H1 (cell line): ENCODE measurements around the gene AGBL4. TPM values are rescaled to one million over a fixed set of nuclear protein-coding genes. Genes with fewer than 3 reads are reported as not detected.

Source experiments
- CTCF ChIA-PET: fragments of 300-600 bp; sonication (Branson Sonifier 250); formaldehyde crosslinking; loops from one replicate; lab custom pipeline; 2021; ENCODE audit not compliant: partially characterized antibody; lab: Charles Lee
- POLR2A ChIA-PET: fragments of 300-600 bp; sonication (Branson Sonifier 250); formaldehyde crosslinking; loops from one replicate; lab custom pipeline; 2021; ENCODE audit warnings: inconsistent platforms; ENCODE audit not compliant: partially characterized antibody; lab: Charles Lee
- DNase-seq, 2 experiments: peaks; one replicate each; pipeline versions ENCODE4 v3.0.0 to v3.0.0-alpha.2; 2010 to 2022; ENCODE audit warnings: low spot score in 2 of 2, low read depth in 1 of 2, mixed read lengths in 1 of 2
- FAIRE-seq: peaks from 2 replicates; lab custom pipeline; 2011; peaks lifted over from hg19 to GRCh38; lab: Jason Lieb, UNC
- H2AFZ ChIP-seq: 2 replicates; pipeline ENCODE4 v1.8.1; 2012; ENCODE audit warnings: low read length, inconsistent platforms
- H2AK5ac ChIP-seq: 2 replicates; pipeline ENCODE4 v1.6.1; 2013; ENCODE audit warnings: low read depth, low read length
- H2BK120ac ChIP-seq: replicated peaks from 2 replicates; pipeline ENCODE3; 2013; ENCODE audit warnings: low read depth, low read length, inconsistent platforms
- H2BK12ac ChIP-seq: 2 replicates; pipeline ENCODE4 v1.6.1; 2013; ENCODE audit warnings: low read depth, low read length
- H2BK15ac ChIP-seq: 2 replicates; pipeline ENCODE4 v1.6.1; 2013; ENCODE audit warnings: low read length
- H2BK20ac ChIP-seq: 2 replicates; pipeline ENCODE4 v1.6.1; 2013; ENCODE audit warnings: low read length
- H2BK5ac ChIP-seq: 2 replicates; pipeline ENCODE4 v1.6.1; 2013; ENCODE audit warnings: low read depth, low read length
- H3K14ac ChIP-seq: 2 replicates; pipeline ENCODE4 v1.6.1; 2013; ENCODE audit warnings: inconsistent platforms; ENCODE audit not compliant: insufficient read length
- H3K18ac ChIP-seq: 2 replicates; pipeline ENCODE4 v1.6.1; 2013; ENCODE audit warnings: low read length; ENCODE audit errors: extremely low read depth
- H3K23ac ChIP-seq: 2 replicates; pipeline ENCODE4 v1.6.1; 2013; ENCODE audit warnings: inconsistent platforms; ENCODE audit not compliant: insufficient read length
- H3K23me2 ChIP-seq: 2 replicates; pipeline ENCODE4 v1.6.1; 2013; ENCODE audit warnings: low read depth, low read length
- H3K27ac ChIP-seq: 2 replicates; pipeline ENCODE4 v1.6.1; 2011; ENCODE audit warnings: low read depth, low read length, inconsistent platforms
- H3K27me3 ChIP-seq, 4 experiments: replicated peaks in 1 of 4; 1 replicate in 1 of 4; 2 replicates in 3 of 4; pipeline versions ENCODE4 v1.6.1 to v1.8.1; 2011 to 2013; ENCODE audit warnings: low read length in 3 of 4, mild to moderate bottlenecking in 3 of 4, inconsistent platforms in 2 of 4, mixed read lengths in 2 of 4, moderate library complexity in 1 of 4; ENCODE audit not compliant: control insufficient read depth in 3 of 4, insufficient read depth in 3 of 4; ENCODE audit errors: extremely low read depth in 1 of 4
- H3K36me3 ChIP-seq, 4 experiments: 2 replicates each; pipeline versions ENCODE4 v1.6.1 to v1.8.1; 2011 to 2013; ENCODE audit warnings: mild to moderate bottlenecking in 4 of 4, low read length in 3 of 4, moderate library complexity in 2 of 4, control low read depth in 1 of 4, inconsistent platforms in 1 of 4; ENCODE audit not compliant: insufficient read depth in 4 of 4, control insufficient read depth in 2 of 4
- H3K4ac ChIP-seq: replicated peaks from 2 replicates; pipeline ENCODE3; 2013; ENCODE audit warnings: low read length, low read depth, mixed read lengths, inconsistent platforms; ENCODE audit not compliant: insufficient read length
- H3K4me1 ChIP-seq, 4 experiments: replicated peaks in 1 of 4; 1 replicate in 1 of 4; 2 replicates in 3 of 4; pipeline versions ENCODE4 v1.6.1 to v1.8.1; 2011 to 2013; ENCODE audit warnings: low read length in 3 of 4, inconsistent platforms in 2 of 4, mixed read lengths in 1 of 4; ENCODE audit not compliant: insufficient read depth in 4 of 4, control insufficient read depth in 3 of 4
- H3K4me2 ChIP-seq, 2 experiments: 2 replicates each; pipeline versions ENCODE4 v1.6.1 to v1.8.1; 2011 to 2013; ENCODE audit warnings: low read depth in 2 of 2, low read length in 2 of 2, control low read depth in 1 of 2, inconsistent platforms in 1 of 2, mild to moderate bottlenecking in 1 of 2; ENCODE audit not compliant: insufficient read depth in 1 of 2
- H3K4me3 ChIP-seq, 4 experiments: fragments of 200-600, 300-600 bp in 1 of 4; sonication (generic), shearing (Covaris generic), sonication (Bioruptor Twin) in 1 of 4; 2 replicates each; pipeline versions ENCODE4 v1.5.1 to v1.8.1; 2011 to 2016; ENCODE audit warnings: low read length in 4 of 4, low read depth in 3 of 4, control low read depth in 2 of 4, inconsistent platforms in 2 of 4, mild to moderate bottlenecking in 2 of 4, mixed read lengths in 1 of 4, moderate library complexity in 1 of 4; ENCODE audit not compliant: insufficient read depth in 2 of 4; ENCODE audit errors: extremely low read depth in 1 of 4
- H3K56ac ChIP-seq: replicated peaks from 2 replicates; pipeline ENCODE3; 2013; ENCODE audit warnings: low read depth, mild to moderate bottlenecking, mixed read lengths, low read length, inconsistent platforms; ENCODE audit not compliant: insufficient read length
- H3K79me1 ChIP-seq: 2 replicates; pipeline ENCODE4 v1.6.1; 2013; ENCODE audit warnings: low read depth, low read length, control low read depth
- H3K79me2 ChIP-seq, 2 experiments: 2 replicates each; pipeline versions ENCODE4 v1.6.1 to v1.8.1; 2012 to 2013; ENCODE audit warnings: low read length in 2 of 2, mild to moderate bottlenecking in 2 of 2, inconsistent platforms in 1 of 2; ENCODE audit not compliant: insufficient read depth in 2 of 2, control insufficient read depth in 1 of 2
- H3K9ac ChIP-seq, 4 experiments: replicated peaks in 1 of 4; 1 replicate in 1 of 4; 2 replicates in 3 of 4; pipeline versions ENCODE4 v1.6.1 to v1.8.1; 2011 to 2013; ENCODE audit warnings: low read depth in 3 of 4, low read length in 3 of 4, control low read depth in 2 of 4, mild to moderate bottlenecking in 2 of 4, moderate library complexity in 2 of 4, inconsistent platforms in 1 of 4; ENCODE audit errors: extremely low read depth in 1 of 4
- H3K9me3 ChIP-seq, 2 experiments: 2 replicates each; pipeline versions ENCODE4 v1.6.1 to v1.8.1; 2012 to 2013; ENCODE audit warnings: mild to moderate bottlenecking in 2 of 2, moderate library complexity in 2 of 2, control low read depth in 1 of 2, inconsistent platforms in 1 of 2, low read depth in 1 of 2, low read length in 1 of 2, mixed read lengths in 1 of 2; ENCODE audit not compliant: insufficient read depth in 2 of 2
- H4K20me1 ChIP-seq, 2 experiments: replicated peaks in 1 of 2; 2 replicates each; pipeline versions ENCODE3 to v1.8.1; 2011 to 2013; ENCODE audit warnings: inconsistent platforms in 2 of 2, low read length in 2 of 2, mild to moderate bottlenecking in 1 of 2; ENCODE audit not compliant: insufficient read depth in 2 of 2, control insufficient read depth in 1 of 2
- H4K5ac ChIP-seq: 2 replicates; pipeline ENCODE4 v1.6.1; 2013; ENCODE audit warnings: low read length, low read depth, mixed read lengths, inconsistent platforms; ENCODE audit not compliant: insufficient read length
- H4K8ac ChIP-seq: 2 replicates; pipeline ENCODE4 v1.8.0; 2013; ENCODE audit warnings: mild to moderate bottlenecking, moderate library complexity, low read length, inconsistent platforms; ENCODE audit not compliant: insufficient read depth; ENCODE audit errors: extremely low read depth
- H4K91ac ChIP-seq: replicated peaks from 2 replicates; pipeline ENCODE3; 2013; ENCODE audit warnings: low read length, mixed read lengths, inconsistent platforms; ENCODE audit not compliant: insufficient read length
- CHD2 ChIP-seq: IDR thresholded peaks from 2 replicates; pipeline ENCODE4 v1.6.1; 2012; ENCODE audit warnings: low read length, improper control_type of control experiment
- CTCF ChIP-seq, 3 experiments: IDR thresholded peaks; 1 replicate in 2 of 3; 2 replicates in 1 of 3; pipeline versions ENCODE4 v1.5.1 to v1.6.1; 2011; ENCODE audit warnings: low read length in 3 of 3, mild to moderate bottlenecking in 3 of 3, inconsistent platforms in 2 of 3, low read depth in 1 of 3, moderate library complexity in 1 of 3; ENCODE audit not compliant: insufficient read depth in 1 of 3; ENCODE audit errors: control extremely low read depth in 1 of 3
- HDAC6 ChIP-seq: IDR thresholded peaks from one replicate; pipeline ENCODE4 v1.7.1; 2012; ENCODE audit warnings: low read depth, mild to moderate bottlenecking, inconsistent platforms, low read length, moderate library complexity
- KDM4A ChIP-seq: IDR thresholded peaks from one replicate; pipeline ENCODE4 v1.7.1; 2012; ENCODE audit warnings: low read depth, mild to moderate bottlenecking, moderate library complexity, low read length, inconsistent platforms; ENCODE audit not compliant: severe bottlenecking
- MAX ChIP-seq: IDR thresholded peaks from 2 replicates; pipeline ENCODE4 v1.6.1; 2012; ENCODE audit warnings: inconsistent platforms
- RFX5 ChIP-seq: IDR thresholded peaks from 2 replicates; pipeline ENCODE4 v1.6.1; 2011; ENCODE audit warnings: low read depth, low read length, improper control_type of control experiment, borderline replicate concordance
- RXRA ChIP-seq: IDR thresholded peaks from 2 replicates; pipeline ENCODE4 v1.6.1; 2011; ENCODE audit warnings: low read depth, mild to moderate bottlenecking, low read length, moderate library complexity; ENCODE audit not compliant: insufficient read depth
- SRF ChIP-seq: IDR thresholded peaks from 2 replicates; pipeline ENCODE4 v1.6.1; 2011; ENCODE audit warnings: mild to moderate bottlenecking, low read depth, low read length, moderate library complexity
- SUZ12 ChIP-seq: fragments of 200-600 bp; sonication (generic); IDR thresholded peaks from 2 replicates; pipeline ENCODE4 v1.6.1; 2012; ENCODE audit warnings: mild to moderate bottlenecking, inconsistent platforms, low read length, moderate library complexity, mixed read lengths
- YY1 ChIP-seq: IDR thresholded peaks from 2 replicates; pipeline ENCODE4 v1.6.1; 2011; ENCODE audit warnings: low read depth, mild to moderate bottlenecking, low read length
- polyA plus RNA-seq, 7 experiments: library from polyadenylated mRNA; depleted of rRNA in 3 of 7; stranded (reverse) in 5 of 7; unstranded in 2 of 7; fragments of >200 nt in 5 of 7; fragments of 200-250 nt in 2 of 7; gene quantifications; 1 replicate in 5 of 7; 2 replicates in 1 of 7; 4 replicates in 1 of 7; pipeline versions ENCODE4 v1.2.1 to v1.2.3, GENCODE V29; 2011 to 2013; ENCODE audit warnings: missing spikeins in 2 of 7, mixed read lengths in 2 of 7
- total RNA-seq: library from RNA; stranded (reverse); fragmentation: NEBNext Ultra II Directional; extraction: Animal tissue kit (Norgen Biotek cat#: 25700); gene quantifications from 2 replicates; pipeline ENCODE4 v1.2.1, GENCODE V29; 2021

Gene AGBL4
- total and polyA plus RNA-seq, 2 of the 8 experiments (the other 6 are each of a cell fraction or from before 2014, with no cell fraction given), result 0.41 to 0.45 TPM

- ChIA-PET CTCF (interaction anchor here (0.6 to 3.1 kb wide), 4 partner anchors 17 to 1810 kb away, joined by 3 to 16 read pairs (median 6); no protein-coding TSS in a partner anchor), POLR2A (interaction anchor here (0.6 kb wide), 1 partner anchor 35 kb away, joined by 3 read pairs; no protein-coding TSS in a partner anchor)
- no peak overlapping the region for H3K18ac ChIP-seq
- H3K27me3 ChIP-seq, result 0 out of 7 replicates have a peak, but pooled peaks cover 0 to 2% (median 0%) of the 10 kb centered on the region in 4 experiments
- H3K9ac ChIP-seq, result no peak overlapping the region
- H3K4me3 ChIP-seq, result no peak overlapping the region
- no peaks in the 10 kb centered on the region for H4K20me1 ChIP-seq
- H2BK12ac ChIP-seq, result no peak overlapping the region
- FAIRE-seq, result no peak
- peak overlapping the region; percentile 76; the same call in 1 of the 2 replicates for H2AFZ ChIP-seq
- peaks cover 0 to 5% (median 1%) of the 10 kb centered on the region in 4 experiments; a peak in 1 of 7 replicates for H3K4me1 ChIP-seq
- H2BK5ac ChIP-seq, result no peak overlapping the region
- TF ChIP-seq CHD2, result no peak
- no peak for TF ChIP-seq SRF
- no peak for TF ChIP-seq HDAC6
- no peak for TF ChIP-seq RFX5
- no peak for TF ChIP-seq RXRA
- TF ChIP-seq SUZ12, result no peak
- no peak for TF ChIP-seq MAX
- no peak for TF ChIP-seq YY1
- no peak for TF ChIP-seq CTCF (IDR thresholded peaks at IDR 0.05; ENCODE audit: control extremely low read depth in 1 of 3, insufficient read depth in 1 of 3, low read depth in 1 of 3, low read length in 3 of 3)
- no peak for TF ChIP-seq KDM4A
- no peaks in the 10 kb centered on the region for H3K36me3 ChIP-seq
- H3K23ac ChIP-seq, result no peak overlapping the region
- no peak overlapping the region for H2AK5ac ChIP-seq
- no peak overlapping the region for H3K27ac ChIP-seq
- H3K79me2 ChIP-seq, result no peaks in the 10 kb centered on the region
- no peak overlapping the region for H3K4ac ChIP-seq
- no peaks in the 10 kb centered on the region for H3K9me3 ChIP-seq
- H2BK120ac ChIP-seq, result no peak overlapping the region
- no peak overlapping the region for H2BK20ac ChIP-seq
- H4K91ac ChIP-seq, result no peak overlapping the region
- no peak overlapping the region for H3K56ac ChIP-seq
- H4K5ac ChIP-seq, result no peak overlapping the region
- H2BK15ac ChIP-seq, result no peak overlapping the region
- no peak for DNase-seq
- no peaks in the 10 kb centered on the region; the same call in 1 of the 2 replicates for H3K23me2 ChIP-seq
- no peak overlapping the region for H3K14ac ChIP-seq
- H3K79me1 ChIP-seq, result no peaks in the 10 kb centered on the region; the same call in 1 of the 2 replicates
- H3K4me2 ChIP-seq, result no peak overlapping the region
- no peak overlapping the region for H4K8ac ChIP-seq
Measured at GRCh38 chr1:48548985-48549384, 1474.8 kb downstream of the AGBL4 start.
